Activated T-cell treated with anti-CD3 and anti-CD28 coated beads, Interleukin-2, amount 50 U/mL, for 72 hours (primary cell): Measurements from ENCODE around the gene SH2D4B. TPM values are rescaled to one million over a fixed set of nuclear protein-coding genes. Genes with fewer than 3 reads are reported as not detected.

ENCODE experiments used
- ATAC-seq, 2 donors: fragments of 150-1000 bp; cut with Tn5 transposase; replicated peaks in 1 of 2; 2 replicates each; pipeline ENCODE4 v1.10.0; 2021; ENCODE audit warnings: moderate library complexity in 2 of 2, mild to moderate bottlenecking in 1 of 2
- DNase-seq, 2 donors: peaks; one replicate each; pipeline ENCODE4 v3.0.0; 2021 to 2022; ENCODE audit warnings: mixed read lengths in 1 of 2
- H3K27ac Mint-ChIP-seq: one replicate; pipeline ENCODE4 v1.8.0; 2022; ENCODE audit warnings: mild to moderate bottlenecking, moderate library complexity, mixed read lengths
- H3K27me3 Mint-ChIP-seq: one replicate; pipeline ENCODE4 v1.8.0; 2022; ENCODE audit warnings: low read depth, mixed read lengths
- H3K36me3 Mint-ChIP-seq, 2 donors: one replicate each; pipeline ENCODE4 v1.8.0; 2022; ENCODE audit warnings: mixed read lengths in 2 of 2, mild to moderate bottlenecking in 1 of 2; ENCODE audit not compliant: insufficient read depth in 2 of 2
- H3K4me1 Mint-ChIP-seq: one replicate; pipeline ENCODE4 v1.8.0; 2022; ENCODE audit warnings: low read depth, mixed read lengths
- H3K4me3 Mint-ChIP-seq, 2 donors: one replicate each; pipeline ENCODE4 v1.8.0; 2022; ENCODE audit warnings: mild to moderate bottlenecking in 2 of 2, mixed read lengths in 2 of 2, moderate library complexity in 2 of 2
- H3K9me3 Mint-ChIP-seq, 2 donors: one replicate each; pipeline ENCODE4 v1.8.0; 2022; ENCODE audit warnings: mixed read lengths in 2 of 2
- total RNA-seq, 2 donors: library from RNA; stranded (reverse); gene quantifications; one replicate each; pipeline ENCODE4 v1.2.3, GENCODE V29; 2022

Gene SH2D4B
- total RNA-seq, 2 donors from 2014 or later = 0.34 to 0.46 TPM

DNA sequence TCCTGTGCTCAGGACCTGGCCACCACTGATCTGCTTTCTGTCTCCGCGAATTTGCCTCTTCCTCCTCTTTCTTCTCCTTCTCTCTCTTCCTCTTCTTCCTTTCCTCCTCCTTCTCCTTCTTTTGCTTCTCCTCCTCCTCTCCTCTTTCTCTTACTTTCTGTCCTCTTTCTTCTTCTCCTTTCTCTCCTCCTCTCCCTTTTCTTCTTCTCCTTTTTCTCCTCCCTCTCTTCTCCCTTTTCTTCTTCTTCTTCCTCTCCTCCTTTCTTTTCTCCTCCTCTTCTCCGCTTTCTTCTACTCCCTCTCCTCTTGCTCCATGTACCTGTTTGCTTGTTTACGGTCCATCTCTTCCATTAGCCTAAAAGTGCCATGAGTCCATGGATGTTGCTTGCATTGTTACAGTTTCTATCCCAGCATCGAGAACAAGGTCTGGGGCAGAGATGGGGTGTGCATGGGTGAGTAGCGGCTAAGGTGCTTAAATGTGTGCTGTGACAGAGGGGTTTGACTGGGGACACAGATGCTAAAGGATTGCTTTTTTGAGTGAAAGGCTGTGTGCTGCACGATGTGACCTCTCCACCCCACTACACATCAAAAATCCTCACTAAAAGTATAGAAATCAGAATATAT lies 7.7 kb downstream of the SH2D4B start:
- DNase-seq (no peak), ATAC-seq (no peak)
- peaks cover 13% of the 10 kb centered on the region for H3K4me1 Mint-ChIP-seq
- no peak overlapping the region for H3K4me3 Mint-ChIP-seq
- no peak overlapping the region for H3K27ac Mint-ChIP-seq
- H3K27me3 Mint-ChIP-seq = no peaks in the 10 kb centered on the region
- no peaks in the 10 kb centered on the region for H3K9me3 Mint-ChIP-seq
- H3K36me3 Mint-ChIP-seq = no peaks in the 10 kb centered on the region

DNA sequence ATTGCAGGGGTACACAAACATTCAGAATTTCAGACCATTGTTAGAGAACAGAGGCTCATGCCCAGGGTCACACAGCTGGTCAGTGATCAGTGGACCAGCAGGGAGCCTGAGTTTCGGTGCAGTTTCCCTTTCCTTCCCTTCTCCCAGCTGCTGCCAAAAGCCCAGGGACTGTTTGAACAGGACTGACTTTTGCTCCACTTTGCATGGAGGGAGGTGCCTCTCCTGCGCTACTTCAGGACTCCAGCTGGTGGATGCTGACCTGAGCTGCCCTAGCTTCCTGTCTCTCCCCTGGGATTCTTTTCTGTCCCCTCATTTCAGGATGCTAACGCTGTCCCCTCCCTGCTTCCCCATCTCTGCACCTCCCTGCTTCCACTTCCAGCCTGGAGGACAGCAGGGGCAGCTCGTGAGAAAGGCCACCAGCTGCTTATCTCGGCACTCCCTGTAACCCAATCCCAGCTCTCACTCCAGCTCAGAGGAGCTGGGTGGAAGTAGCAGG lies 14.5 kb downstream of the SH2D4B start:
- no peak overlapping the region for H3K27ac Mint-ChIP-seq
- no peak overlapping the region for H3K4me3 Mint-ChIP-seq
- no peak for DNase-seq
- ATAC-seq = no peak
- H3K36me3 Mint-ChIP-seq = no peaks in the 10 kb centered on the region
- H3K27me3 Mint-ChIP-seq = no peaks in the 10 kb centered on the region
- no peaks in the 10 kb centered on the region for H3K9me3 Mint-ChIP-seq
- H3K4me1 Mint-ChIP-seq = no peaks in the 10 kb centered on the region

DNA sequence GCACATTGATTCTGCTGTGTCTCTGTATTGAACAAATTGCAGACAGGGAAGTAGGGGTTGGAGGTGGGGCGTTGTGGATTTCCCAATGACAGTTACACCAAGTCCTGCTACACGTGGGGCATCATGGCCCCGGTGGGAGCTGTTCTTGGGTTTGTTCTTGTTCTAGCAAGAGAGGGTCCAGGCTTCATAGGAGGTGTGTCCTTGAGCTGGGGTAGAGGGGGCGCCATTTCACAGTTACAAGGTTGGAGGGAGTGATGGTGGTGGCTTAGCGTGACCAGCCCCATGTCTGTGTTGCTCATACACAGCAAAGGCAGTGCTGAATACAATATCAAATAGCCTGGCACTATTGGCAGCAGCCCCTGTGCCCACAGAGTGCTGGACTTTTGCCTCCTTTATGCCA lies 15.7 kb downstream of the SH2D4B start:
- no peak for ATAC-seq

DNA sequence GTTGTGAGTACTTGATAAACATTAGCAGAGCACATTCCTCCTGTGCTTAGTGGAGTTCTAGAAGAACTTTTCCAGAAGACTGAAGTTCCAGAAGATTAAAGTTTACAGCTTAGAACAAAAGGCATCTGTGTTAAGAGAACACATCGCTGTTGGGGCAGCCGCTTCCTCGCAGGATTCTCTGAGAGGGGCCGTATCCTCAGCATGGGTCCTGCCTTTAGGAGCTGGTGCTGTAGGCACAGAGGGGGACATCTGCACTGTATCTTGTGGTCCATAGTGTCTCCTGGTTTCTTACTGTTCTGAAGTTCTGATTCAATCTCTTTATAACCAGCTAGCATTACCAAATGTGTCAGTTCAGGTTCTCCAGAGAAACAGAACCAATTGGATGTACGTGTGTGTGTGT lies 16.3 kb downstream of the SH2D4B start:
- no peaks in the 10 kb centered on the region for H3K27me3 Mint-ChIP-seq
- H3K4me3 Mint-ChIP-seq = no peak overlapping the region
- no peaks in the 10 kb centered on the region for H3K9me3 Mint-ChIP-seq
- H3K27ac Mint-ChIP-seq = no peak overlapping the region
- no peaks in the 10 kb centered on the region for H3K4me1 Mint-ChIP-seq
- no peak for DNase-seq
- H3K36me3 Mint-ChIP-seq = no peaks in the 10 kb centered on the region
- ATAC-seq = no peak

More for the DNA sequence above, 15.7 kb downstream of the SH2D4B start:
- H3K9me3 Mint-ChIP-seq = no peaks in the 10 kb centered on the region
- no peaks in the 10 kb centered on the region for H3K36me3 Mint-ChIP-seq
- no peak overlapping the region for H3K27ac Mint-ChIP-seq
- no peaks in the 10 kb centered on the region for H3K27me3 Mint-ChIP-seq
- H3K4me3 Mint-ChIP-seq = no peak overlapping the region
- no peaks in the 10 kb centered on the region for H3K4me1 Mint-ChIP-seq
- DNase-seq = no peak

DNA sequence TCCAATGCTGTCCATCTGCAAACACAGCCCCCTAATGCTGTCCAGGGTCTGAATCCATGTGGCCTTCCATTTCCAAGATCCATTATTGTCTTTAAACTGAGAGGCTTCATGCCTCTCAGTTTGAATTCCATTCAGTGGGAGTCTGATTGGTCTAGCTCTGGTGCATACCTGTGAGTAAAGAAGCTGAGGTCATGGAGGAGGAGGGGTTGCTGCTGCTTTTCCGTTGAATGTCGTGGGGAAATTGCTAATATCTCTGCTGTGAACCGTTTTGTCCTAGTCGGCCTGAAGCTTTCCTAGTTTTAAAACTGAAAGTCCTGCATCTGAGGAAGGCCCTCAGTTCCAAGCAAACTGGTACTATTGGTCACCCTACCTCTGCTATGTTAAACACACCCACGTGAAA lies 17.7 kb downstream of the SH2D4B start:
- DNase-seq = no peak
- Mint-ChIP-seq H3K9me3 (no peaks in the 10 kb centered on the region), H3K27ac (no peak overlapping the region), H3K4me3 (no peak overlapping the region), H3K4me1 (no peaks in the 10 kb centered on the region), H3K36me3 (no peaks in the 10 kb centered on the region), H3K27me3 (no peaks in the 10 kb centered on the region)
- no peak for ATAC-seq

DNA sequence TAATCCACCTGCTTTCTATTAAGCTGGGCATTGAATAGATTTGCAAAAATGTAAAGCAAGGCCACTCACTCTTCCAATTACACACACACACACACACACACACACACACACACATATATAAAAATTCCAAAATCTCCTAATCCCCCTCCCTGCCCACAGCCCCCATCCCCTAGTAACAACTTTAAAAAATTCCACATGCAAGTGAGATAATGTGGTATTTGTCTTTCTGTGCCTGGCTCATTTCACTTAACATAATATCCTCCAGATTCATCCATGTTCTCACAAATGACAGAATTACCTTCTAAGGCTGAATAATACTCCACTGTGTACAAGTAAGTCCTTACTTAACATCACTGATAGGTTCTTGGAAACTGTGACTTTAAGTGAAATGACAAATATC lies 24.2 kb downstream of the SH2D4B start:
- no peak overlapping the region for H3K27ac Mint-ChIP-seq
- H3K9me3 Mint-ChIP-seq = no peaks in the 10 kb centered on the region
- no peaks in the 10 kb centered on the region for H3K36me3 Mint-ChIP-seq
- no peak for ATAC-seq
- H3K4me1 Mint-ChIP-seq = no peaks in the 10 kb centered on the region
- no peak overlapping the region for H3K4me3 Mint-ChIP-seq
- no peak for DNase-seq
- H3K27me3 Mint-ChIP-seq = peaks cover 5% of the 10 kb centered on the region

DNA sequence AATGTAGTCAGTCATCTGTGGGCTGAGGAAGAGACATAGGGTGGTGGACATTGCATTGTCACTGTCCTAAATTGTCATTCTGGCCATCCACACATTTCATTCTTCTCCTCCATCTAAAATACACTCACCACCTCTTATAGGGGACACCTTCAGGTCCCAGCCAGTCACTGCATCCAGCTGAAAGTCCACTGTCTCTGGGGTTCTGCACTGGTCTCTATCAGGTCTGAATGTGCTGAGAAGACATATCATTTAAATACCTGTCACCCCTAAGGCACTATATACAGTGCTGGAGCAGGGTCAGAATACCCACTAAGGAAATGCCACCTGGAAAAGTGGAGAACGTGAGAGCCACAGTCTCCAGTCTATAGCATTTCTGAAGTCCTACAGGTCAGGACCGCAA lies 29.6 kb downstream of the SH2D4B start:
- no peaks in the 10 kb centered on the region for H3K36me3 Mint-ChIP-seq
- no peak for DNase-seq
- H3K4me3 Mint-ChIP-seq = no peak overlapping the region
- no peaks in the 10 kb centered on the region for H3K9me3 Mint-ChIP-seq
- H3K27ac Mint-ChIP-seq = no peak overlapping the region
- peaks cover 5% of the 10 kb centered on the region for H3K27me3 Mint-ChIP-seq
- no peaks in the 10 kb centered on the region for H3K4me1 Mint-ChIP-seq
- ATAC-seq = no peak

DNA sequence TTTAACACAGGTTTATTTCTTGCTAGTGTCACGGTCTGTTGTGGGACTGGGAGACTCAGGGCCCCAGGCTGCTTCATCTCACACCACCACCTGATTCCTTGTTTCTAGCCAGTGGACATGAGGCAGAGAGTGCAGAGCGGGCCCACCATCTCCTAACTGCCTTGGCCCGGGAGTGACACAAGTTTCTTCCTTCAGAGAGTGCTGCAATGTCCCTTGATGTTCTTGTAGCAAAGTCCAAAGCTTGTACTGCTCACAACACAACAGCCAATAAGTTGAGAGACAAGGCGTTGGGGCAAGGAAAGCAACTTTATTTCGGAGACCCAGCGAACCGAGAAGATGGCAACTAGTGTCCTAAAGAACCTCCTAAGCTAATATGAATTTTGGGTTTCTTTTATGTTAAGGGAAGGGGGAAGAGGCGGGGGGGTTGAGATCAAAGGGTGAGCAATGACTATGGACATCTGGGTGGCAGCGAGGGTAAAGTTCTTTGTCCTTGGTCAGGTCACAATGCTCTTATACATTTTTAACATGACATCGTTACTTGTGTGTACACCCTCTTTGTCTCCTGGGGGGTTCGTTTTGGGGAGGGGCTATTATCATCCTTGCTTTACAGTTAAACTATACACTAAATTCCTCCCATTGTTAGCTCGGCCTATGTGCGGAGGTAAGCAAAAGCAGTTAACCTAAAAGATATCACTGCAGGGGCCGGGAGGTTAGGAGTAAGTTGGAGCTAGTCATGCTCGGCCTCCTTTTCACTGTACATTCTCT lies 31.6 kb downstream of the SH2D4B start:
- no peak for ATAC-seq
- Mint-ChIP-seq H3K4me3 (no peak overlapping the region), H3K9me3 (no peaks in the 10 kb centered on the region), H3K27ac (no peak overlapping the region), H3K27me3 (no peaks in the 10 kb centered on the region), H3K4me1 (no peaks in the 10 kb centered on the region), H3K36me3 (no peaks in the 10 kb centered on the region)
- DNase-seq = no peak

DNA sequence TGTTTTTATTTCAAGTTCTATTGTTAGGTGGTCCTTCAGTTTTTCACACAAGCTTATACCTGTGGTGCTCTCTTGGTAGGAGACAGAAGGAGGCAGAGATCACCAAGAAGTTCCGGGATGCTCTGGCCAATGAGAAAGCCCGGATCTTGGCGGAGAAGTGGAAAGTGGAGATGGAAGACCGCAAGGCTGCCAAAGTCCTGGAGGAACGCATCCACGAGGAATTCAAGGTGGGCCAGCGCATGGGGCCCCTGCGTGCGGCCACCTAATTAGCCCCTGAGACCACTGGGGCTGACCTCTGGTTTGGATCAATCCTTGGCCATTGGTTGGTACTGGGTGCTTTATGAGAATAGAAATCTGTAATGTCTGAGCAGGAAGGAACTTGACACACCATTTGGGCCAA lies 33.6 kb downstream of the SH2D4B start:
- Mint-ChIP-seq H3K36me3 (no peaks in the 10 kb centered on the region), H3K27me3 (no peaks in the 10 kb centered on the region), H3K27ac (no peak overlapping the region), H3K4me3 (no peak overlapping the region), H3K9me3 (no peaks in the 10 kb centered on the region), H3K4me1 (no peaks in the 10 kb centered on the region)
- ATAC-seq = no peak
- no peak for DNase-seq

DNA sequence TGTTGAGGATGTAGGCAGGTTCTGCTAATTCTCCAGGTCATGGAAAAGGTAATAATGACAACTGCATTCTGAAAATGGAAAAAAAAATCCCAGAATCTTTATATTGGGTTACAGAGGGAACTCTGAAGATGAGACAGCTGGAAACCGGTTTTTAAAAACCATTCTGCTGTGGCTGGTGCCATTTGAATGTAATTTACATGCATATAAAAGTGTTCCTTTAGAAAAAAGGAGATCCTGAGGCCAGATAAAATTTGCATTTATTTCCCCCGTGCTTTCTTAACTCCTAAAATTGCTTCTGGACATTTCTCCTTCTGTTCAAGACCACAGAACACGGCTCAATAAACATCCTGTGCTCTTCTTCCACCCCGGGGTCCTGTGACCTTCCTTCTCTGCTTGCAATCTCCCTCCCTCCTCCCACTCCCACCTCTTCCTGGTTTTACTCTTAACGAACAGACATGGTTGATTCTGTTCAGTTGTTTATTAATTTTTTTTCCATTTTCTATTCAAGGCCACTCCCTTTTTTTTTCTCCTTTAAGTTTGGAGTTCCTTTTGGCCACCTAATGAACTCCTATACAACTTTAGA lies 41.6 kb downstream of the SH2D4B start:
- Mint-ChIP-seq H3K4me1 (peaks cover 11% of the 10 kb centered on the region), H3K27ac (no peak overlapping the region), H3K9me3 (peaks cover 0 to 2% of the 10 kb centered on the region in 2 donors), H3K27me3 (peaks cover 15% of the 10 kb centered on the region), H3K4me3 (no peak overlapping the region), H3K36me3 (peaks cover 0 to 2% of the 10 kb centered on the region in 2 donors)
- DNase-seq (no peak), ATAC-seq (no peak)

DNA sequence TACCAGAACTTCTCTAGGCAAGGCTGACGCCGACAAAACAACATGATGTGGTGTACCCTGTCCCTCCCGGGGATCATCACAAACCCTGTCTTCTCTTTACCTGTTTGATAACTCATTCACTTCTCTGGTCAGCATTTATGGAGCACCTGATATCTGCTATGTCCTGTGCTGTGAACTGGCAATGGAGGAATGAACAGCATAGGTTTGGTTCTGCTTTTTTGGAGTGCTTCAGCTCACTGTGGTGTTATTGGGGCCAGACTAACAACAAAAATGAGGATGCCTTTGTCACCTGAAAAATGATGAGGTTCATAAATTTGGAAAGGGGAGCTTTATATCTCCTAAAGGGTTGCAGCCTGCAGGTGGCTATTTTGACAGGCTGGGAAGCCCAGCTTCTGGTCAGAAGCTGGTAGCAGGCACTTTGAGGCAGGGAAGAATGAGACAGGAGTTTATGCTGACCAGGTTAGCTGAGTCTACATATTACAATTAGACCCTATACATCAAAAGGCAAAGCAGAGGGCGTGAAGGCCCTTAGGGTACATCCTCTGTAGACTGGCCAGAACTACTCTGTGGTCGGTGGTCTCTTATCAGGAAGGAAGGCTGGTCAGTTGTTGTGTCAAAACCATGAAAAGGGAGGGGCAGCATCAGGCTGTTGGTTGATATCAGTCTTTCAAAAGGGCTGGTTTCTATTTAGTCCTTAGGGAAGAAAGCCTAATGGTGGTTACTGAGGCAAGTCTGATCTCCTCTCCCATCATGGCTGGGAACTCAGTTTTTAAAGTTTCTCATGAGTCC lies 42.3 kb downstream of the SH2D4B start:
- peaks cover 0 to 2% of the 10 kb centered on the region in 2 donors for H3K9me3 Mint-ChIP-seq
- H3K4me3 Mint-ChIP-seq = no peak overlapping the region
- peaks cover 11% of the 10 kb centered on the region for H3K4me1 Mint-ChIP-seq
- H3K36me3 Mint-ChIP-seq = peaks cover 0 to 2% of the 10 kb centered on the region in 2 donors
- peaks cover 15% of the 10 kb centered on the region for H3K27me3 Mint-ChIP-seq
- DNase-seq (no peak), ATAC-seq (no peak)
- H3K27ac Mint-ChIP-seq = no peak overlapping the region

DNA sequence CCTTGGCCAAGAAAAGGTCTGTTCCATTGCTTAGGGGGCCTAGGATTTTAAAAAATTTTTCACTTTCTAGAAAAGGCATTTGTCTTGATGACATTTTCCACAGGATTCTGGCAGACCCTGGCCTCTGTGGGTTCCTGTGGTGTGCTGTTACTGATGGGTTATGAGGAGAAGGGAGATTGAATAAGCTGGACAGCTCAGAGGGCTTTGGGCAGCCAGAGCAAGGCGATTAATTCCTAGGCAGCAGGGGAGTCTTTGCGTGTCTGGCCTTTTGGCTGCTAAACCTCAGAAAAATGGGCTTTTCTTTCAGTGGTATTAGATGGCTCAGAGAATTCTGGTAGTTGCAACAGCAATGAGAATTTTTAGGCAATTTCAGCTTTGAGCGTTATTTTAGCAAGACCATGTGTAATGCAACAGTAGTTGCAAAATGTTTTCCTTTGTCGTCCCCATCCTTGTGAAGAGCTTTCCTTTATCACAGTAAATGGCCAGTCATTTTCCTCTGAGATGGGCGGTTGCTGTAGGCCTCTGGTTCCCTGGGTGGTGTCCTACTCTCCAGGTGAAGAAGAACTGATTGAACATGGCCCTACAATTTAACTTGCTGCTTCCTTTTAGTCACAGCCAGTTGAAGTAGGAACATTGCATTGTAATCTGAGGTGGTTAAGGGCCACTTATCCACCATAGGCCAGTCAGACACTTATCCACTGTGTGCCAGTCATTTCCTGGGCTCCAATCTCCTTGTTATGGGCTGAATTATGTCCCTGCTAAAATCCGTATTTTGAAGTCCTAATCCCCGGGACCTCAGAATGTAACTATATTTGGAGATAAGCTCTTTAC lies 43.2 kb downstream of the SH2D4B start:
- Mint-ChIP-seq H3K9me3 (peaks cover 0 to 2% of the 10 kb centered on the region in 2 donors), H3K4me3 (no peak overlapping the region), H3K4me1 (peaks cover 11% of the 10 kb centered on the region), H3K27me3 (peaks cover 15% of the 10 kb centered on the region), H3K27ac (no peak overlapping the region), H3K36me3 (peaks cover 0 to 2% of the 10 kb centered on the region in 2 donors)
- DNase-seq = no peak
- ATAC-seq = no peak
